Skeletal muscle satellite cell (primary cell): ENCODE results near the gene FGF11.
A peak's percentile ranks its signal among the peaks of the same experiment; 100 is the strongest.
"Not testable (repeated sequence)": the region's sequence is repeated elsewhere in the genome, so short reads cannot be mapped to it uniquely, and the experiment has no call there.

Source experiments
- H3K27me3 ChIP-seq: 2 replicates; pipeline ENCODE4 v1.7.0; 2013; ENCODE audit warnings: low read length; ENCODE audit not compliant: control insufficient read depth, insufficient read depth
- H3K36me3 ChIP-seq: 2 replicates; pipeline ENCODE4 v1.7.0; 2013; ENCODE audit warnings: mild to moderate bottlenecking, control low read depth, low read length; ENCODE audit not compliant: insufficient read depth
- H3K4me1 ChIP-seq: 2 replicates; pipeline ENCODE4 v1.7.0; 2013; ENCODE audit warnings: low read length; ENCODE audit not compliant: control insufficient read depth, insufficient read depth
- H3K4me2 ChIP-seq: 2 replicates; pipeline ENCODE4 v1.7.0; 2013; ENCODE audit warnings: mild to moderate bottlenecking, low read length
- H3K4me3 ChIP-seq: 2 replicates; pipeline ENCODE4 v1.7.0; 2013; ENCODE audit warnings: low read length
- H3K9ac ChIP-seq: 2 replicates; pipeline ENCODE4 v1.7.0; 2013; ENCODE audit warnings: mild to moderate bottlenecking, low read depth, low read length, moderate library complexity
- H3K9me3 ChIP-seq: replicated peaks from 2 replicates; pipeline ENCODE4 v1.7.0; 2013; ENCODE audit warnings: mild to moderate bottlenecking, control low read depth, low read length

The FGF11 gene

DNA sequence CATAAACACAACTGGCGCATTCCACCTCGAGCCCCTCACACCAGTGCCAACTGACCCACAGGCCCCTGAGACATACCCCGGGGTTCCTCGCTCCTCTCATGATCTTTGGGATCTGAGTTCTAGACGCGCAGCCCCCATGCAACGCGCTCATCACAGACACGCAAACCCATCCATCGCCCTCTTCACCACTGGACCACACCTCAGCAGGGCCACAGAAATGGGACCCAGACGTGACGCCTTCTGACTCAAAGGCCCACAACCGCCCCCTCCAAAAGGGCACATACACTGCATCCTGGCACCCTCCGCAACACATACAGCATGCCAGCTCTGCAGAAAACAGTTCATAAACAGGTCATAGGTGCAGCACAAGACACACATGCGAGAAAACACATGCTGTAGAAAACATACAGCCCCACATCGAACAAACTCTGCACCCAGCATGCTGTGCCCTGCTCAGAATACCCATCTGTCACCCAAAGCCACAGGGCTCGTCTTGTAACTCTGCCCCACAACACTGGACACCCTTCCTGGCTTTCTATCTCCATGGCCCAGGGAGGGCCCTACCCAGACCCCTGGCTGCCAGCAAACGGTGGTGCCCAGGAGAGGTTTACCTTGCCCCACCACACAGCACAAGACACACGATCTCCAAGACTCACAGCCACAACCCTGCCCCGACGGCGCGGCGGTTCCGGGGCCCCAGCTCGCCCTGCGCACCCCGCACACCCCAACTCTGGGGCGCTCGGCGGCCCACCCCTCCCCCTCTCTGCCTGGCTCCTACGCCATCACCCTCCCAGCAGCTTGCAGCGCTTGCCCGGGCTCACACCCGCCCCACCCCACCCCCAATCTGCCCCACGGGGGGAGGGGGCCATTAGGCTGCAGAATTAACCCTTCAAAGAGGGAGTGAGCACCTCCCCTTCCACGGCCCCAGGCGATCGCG is 39.2 kb downstream of the FGF11 start:
- Histone ChIP-seq H3K4me3 (peak overlapping the region; percentile 79), H3K4me2 (peak overlapping the region; percentile 87), H3K9me3 (no peaks in the 10 kb centered on the region), H3K36me3 (peaks cover 5% of the 10 kb centered on the region), H3K9ac (peak overlapping the region; percentile 93), H3K4me1 (peaks cover 48% of the 10 kb centered on the region), H3K27me3 (no peaks in the 10 kb centered on the region)

DNA sequence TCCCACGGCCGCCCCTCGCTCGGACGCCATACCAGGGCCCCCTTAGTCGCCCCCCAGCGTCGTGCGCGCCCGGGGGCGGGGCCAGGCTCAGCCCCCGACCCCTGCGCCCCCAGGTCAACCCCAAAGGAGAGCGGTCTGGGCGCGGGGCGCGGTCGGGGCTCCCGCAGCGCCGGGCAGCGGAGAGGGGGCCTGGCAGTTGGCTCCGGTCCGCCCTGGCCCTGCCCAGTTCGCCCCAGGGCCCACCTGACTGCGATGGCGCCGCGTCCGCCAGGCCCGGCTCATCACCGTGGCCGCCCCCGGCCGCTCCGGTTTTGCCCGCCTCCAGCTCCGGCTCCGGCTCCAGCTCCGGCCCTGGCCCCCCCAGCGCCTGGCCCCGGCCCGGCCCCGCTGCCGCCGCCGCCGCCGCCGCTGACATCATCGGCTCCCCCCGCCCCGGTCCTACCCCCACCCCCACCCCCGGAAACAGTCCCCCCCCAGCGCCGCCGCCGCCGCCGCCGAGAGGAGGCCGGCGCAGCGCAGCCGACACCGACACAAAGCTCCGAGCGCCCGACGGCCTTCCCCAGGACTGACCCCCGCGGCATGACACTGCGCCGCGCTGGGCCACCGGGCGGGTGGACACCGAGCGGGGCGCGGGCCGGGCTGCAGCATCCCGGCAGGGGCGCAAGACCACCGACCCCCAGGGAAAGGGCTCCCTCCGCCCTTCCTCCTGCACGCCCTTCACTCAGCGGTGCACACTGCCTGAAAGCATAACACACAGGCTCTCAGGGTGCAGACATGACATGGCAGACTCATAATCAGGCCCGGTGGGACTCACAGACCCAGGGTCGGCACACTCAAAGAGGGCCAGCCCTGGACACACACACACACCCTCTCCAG is 40.1 kb downstream of the FGF11 start, which contains the start of gene ZBTB4:
Gene ZBTB4, minus strand, starts transcription at position 419 of the 876 bp plus-strand sequence. CDS start 12,830 bp downstream, outside the sequence.
- Histone ChIP-seq H3K4me1 (peaks cover 48% of the 10 kb centered on the region), H3K27me3 (no peaks in the 10 kb centered on the region), H3K9ac (peak within 1 kb of the TSS; percentile 93), H3K9me3 (no peaks in the 10 kb centered on the region), H3K4me2 (peak within 1 kb of the TSS; percentile 91), H3K36me3 (peaks cover 3% of the 10 kb centered on the region), H3K4me3 (peak within 1 kb of the TSS; percentile 81)

DNA sequence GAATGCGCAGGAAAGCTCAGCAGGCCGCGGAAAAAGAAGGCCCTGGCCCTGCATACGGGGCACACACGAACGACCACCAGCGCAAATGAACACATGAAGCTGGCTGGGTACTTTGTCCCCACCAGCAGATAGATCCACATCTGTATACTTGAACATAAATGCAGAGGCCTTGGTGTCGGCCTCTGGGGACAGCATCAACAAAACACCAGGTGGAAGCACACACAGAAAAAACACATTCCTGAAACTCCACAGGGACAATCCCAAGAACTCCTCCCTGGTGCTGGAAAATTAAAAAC is 40.7 kb downstream of the FGF11 start:
- peak overlapping the region; percentile 80 for H3K9ac ChIP-seq
- H3K36me3 ChIP-seq: peaks cover 2% of the 10 kb centered on the region
- H3K9me3 ChIP-seq: no peaks in the 10 kb centered on the region
- peak overlapping the region; percentile 91 for H3K4me2 ChIP-seq
- H3K4me3 ChIP-seq: peak overlapping the region; percentile 81
- no peaks in the 10 kb centered on the region for H3K27me3 ChIP-seq
- peaks cover 48% of the 10 kb centered on the region for H3K4me1 ChIP-seq

DNA sequence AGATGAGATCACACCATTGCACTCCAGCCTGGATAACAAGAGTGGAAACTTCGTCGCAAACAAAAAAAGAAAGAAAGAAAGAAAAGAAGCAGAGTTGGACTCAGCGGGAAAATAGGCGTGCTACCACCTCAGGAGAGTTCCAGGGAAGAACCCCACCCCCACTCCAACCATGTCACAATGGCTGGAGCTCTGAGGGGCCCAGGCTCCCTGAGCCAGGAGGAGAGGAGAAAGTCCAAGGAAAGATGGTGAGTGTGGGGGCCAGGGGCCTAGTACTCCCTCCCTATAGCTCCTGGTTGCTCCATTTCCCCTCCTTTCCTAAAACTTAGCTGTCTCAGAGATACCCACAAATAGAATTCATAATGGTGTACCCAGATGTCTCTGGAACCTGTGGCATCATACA is 42.0 kb downstream of the FGF11 start, which contains the start of gene SLC35G6:
Gene SLC35G6, plus strand, starts transcription at position 172 of the 400 bp plus-strand sequence. Its CDS starts 71 bp downstream, at position 243.
- H3K27me3 ChIP-seq, H3K36me3 ChIP-seq, H3K9me3 ChIP-seq: not testable (repeated sequence)
- H3K4me1 ChIP-seq: peaks cover 48% of the 10 kb centered on the region
- peak within 1 kb of the TSS; percentile 80 for H3K9ac ChIP-seq
- peak within 1 kb of the TSS; percentile 91 for H3K4me2 ChIP-seq
- peak within 1 kb of the TSS; percentile 81 for H3K4me3 ChIP-seq

DNA sequence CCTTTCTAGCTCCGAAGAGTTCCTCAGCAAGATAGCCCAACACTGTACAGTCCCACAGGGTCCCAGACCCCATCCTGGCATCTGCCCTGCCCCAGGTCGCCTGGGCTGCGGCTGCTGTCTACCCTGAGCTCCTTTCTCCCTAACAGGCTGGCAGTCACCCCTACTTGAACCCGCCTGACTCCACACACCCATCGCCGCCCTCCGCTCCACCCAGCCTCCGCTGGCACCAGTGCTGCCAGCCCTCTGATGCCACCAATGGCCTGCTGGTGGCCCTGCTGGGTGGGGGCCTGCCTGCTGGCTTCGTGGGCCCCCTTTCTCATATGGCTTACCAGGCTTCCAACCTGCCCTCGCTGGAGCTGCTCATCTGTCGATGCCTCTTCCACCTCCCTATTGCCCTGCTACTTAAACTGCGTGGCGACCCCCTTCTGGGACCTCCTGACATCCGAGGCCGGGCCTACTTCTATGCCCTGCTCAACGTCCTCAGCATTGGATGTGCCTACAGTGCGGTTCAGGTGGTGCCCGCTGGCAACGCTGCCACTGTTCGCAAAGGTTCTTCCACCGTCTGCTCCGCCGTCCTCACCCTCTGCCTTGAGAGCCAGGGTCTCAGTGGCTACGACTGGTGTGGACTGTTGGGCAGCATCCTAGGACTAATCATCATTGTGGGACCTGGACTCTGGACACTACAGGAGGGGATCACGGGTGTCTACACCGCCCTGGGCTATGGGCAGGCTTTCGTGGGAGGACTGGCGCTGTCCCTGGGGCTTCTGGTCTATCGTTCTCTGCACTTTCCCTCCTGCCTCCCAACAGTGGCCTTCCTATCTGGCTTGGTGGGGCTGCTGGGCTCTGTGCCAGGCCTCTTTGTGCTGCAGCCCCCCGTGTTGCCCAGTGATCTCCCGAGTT is 42.8 kb downstream of the FGF11 start:
- H3K9ac ChIP-seq, H3K9me3 ChIP-seq, H3K4me2 ChIP-seq, H3K4me3 ChIP-seq, H3K36me3 ChIP-seq, H3K27me3 ChIP-seq: not testable (repeated sequence)
- H3K4me1 ChIP-seq: peaks cover 48% of the 10 kb centered on the region

DNA sequence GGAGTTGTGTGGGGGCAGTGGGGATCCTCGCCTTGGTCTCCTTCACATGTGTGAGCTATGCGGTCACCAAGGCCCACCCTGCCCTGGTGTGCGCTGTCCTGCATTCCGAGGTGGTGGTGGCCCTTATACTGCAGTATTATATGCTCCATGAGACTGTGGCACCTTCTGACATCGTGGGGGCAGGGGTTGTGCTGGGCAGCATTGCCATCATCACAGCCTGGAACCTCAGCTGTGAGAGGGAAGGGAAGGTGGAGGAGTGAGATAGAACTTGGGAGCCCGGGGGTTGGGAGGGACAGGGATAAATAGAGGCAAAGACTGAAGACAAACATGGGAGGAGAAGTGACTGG is 43.4 kb downstream of the FGF11 start:
- not testable (repeated sequence) for H3K27me3 ChIP-seq, H3K36me3 ChIP-seq, H3K9me3 ChIP-seq
- Histone ChIP-seq H3K4me3 (peak overlapping the region; percentile 84), H3K9ac (peak overlapping the region; percentile 98), H3K4me2 (peak overlapping the region; percentile 99), H3K4me1 (peaks cover 48% of the 10 kb centered on the region)

DNA sequence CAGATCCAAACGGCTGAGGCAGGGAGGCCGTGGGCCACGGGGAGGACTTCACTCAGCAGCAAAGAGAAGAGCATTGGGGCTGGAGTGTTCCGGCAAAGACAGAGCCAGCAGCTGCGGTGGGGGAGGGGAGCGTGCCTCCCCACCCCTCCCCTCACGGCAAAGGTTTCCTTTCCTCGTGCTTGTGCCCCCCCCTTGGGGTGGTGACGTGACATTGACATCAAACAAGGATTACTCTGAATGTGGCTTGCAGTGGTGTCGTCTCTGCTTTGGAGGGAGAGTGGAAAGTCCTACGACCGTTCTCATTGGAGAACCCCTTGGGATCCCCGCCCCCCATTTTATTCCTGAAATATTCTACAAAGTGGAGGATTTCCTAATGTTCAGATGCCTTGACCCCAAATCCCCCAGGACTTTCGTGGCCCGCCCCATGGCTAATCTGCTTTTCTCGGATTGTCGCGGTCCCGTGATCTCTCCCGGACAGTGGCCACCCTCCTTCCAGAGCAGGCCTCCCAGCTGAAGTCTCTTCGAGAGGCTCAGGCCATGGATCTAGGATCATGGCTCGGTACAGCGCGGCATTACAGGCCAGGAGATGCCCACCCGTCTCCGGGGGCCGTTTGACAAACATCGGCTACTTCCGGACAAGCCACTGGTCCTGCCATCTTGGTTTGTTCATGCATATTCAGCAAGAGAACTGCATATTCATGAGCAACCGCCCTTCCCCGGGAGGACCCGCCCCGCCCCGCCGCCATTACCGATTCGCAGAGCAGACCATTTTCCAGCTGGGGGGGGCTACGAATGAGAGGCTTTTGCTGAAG is 44.1 kb downstream of the FGF11 start:
- Histone ChIP-seq H3K36me3 (peaks cover 3% of the 10 kb centered on the region), H3K27me3 (no peaks in the 10 kb centered on the region), H3K4me2 (peak overlapping the region; percentile 99), H3K4me1 (peaks cover 42% of the 10 kb centered on the region), H3K9ac (peak overlapping the region; percentile 98), H3K4me3 (peak overlapping the region; percentile 84), H3K9me3 (no peaks in the 10 kb centered on the region)

DNA sequence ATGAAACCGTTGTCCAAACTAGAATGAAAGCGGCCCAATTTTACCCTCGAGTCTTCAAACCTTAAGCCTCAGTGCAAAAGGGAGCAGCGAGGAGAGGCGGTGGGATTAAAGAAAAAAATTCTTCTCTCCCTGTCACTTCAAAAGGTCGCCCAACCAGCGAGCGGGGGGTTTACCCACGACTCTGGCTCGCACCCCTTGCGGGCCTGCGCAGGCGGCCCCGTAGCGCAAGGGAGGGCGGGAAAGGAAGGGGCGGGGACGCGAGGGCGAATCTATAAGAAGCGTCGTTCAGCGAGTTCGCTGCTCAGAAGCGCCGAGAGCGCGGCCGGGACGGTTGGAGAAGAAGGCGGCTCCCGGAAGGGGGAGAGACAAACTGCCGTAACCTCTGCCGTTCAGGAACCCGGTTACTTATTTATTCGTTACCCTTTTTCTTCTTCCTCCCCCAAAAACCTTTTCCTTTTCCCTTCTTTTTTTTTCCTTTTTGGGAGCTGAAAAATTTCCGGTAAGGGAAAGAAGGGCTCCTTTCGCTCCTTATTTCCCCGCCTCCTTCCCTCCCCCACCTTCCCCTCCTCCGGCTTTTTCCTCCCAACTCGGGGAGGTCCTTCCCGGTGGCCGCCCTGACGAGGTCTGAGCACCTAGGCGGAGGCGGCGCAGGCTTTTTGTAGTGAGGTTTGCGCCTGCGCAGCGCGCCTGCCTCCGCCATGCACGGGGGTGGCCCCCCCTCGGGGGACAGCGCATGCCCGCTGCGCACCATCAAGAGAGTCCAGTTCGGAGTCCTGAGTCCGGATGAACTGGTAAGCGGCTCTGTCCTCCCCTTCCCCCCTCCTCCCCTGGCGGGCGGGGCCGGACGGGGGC is 45.0 kb downstream of the FGF11 start, which contains the start of gene POLR2A:
Gene POLR2A, plus strand, starts transcription at position 300 of the 852 bp plus-strand sequence.
- H3K9ac ChIP-seq: peak within 1 kb of the TSS; percentile 98
- peak within 1 kb of the TSS; percentile 84 for H3K4me3 ChIP-seq
- H3K36me3 ChIP-seq: peaks cover 6% of the 10 kb centered on the region
- peaks cover 47% of the 10 kb centered on the region for H3K4me1 ChIP-seq
- H3K27me3 ChIP-seq: no peaks in the 10 kb centered on the region
- H3K9me3 ChIP-seq: no peaks in the 10 kb centered on the region
- H3K4me2 ChIP-seq: peak within 1 kb of the TSS; percentile 99

DNA sequence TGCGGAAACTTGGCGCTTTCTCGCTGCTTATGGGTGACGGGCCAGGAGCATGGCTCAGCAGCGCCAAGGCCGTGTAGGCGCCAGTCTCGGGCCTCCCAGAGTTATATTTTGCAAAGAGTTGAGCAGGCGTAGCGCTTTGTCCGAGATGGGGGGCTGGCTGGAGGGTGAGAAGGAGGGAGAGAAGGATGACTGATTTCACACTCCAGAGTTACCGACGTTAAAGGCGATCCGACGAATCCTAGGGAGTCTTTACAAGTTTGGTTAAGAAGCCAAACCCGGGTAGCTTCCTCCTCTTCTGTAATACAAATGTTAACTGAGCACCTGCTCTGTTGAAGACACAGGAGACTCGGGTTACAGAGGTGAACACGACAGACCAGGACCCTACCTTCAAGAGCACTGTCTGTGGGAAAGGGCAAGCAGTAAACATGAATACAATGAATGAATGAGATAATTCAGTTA is 45.6 kb downstream of the FGF11 start:
- Histone ChIP-seq H3K4me3 (peak overlapping the region; percentile 84), H3K4me2 (peak overlapping the region; percentile 99), H3K9me3 (no peaks in the 10 kb centered on the region), H3K36me3 (peaks cover 9% of the 10 kb centered on the region), H3K9ac (peak overlapping the region; percentile 98), H3K4me1 (peaks cover 44% of the 10 kb centered on the region), H3K27me3 (no peaks in the 10 kb centered on the region)
